HG02938 (cell line): ENCODE measurements around the gene EMC9.

ENCODE experiments used
- ATAC-seq: cut with Tn5 transposase; IDR thresholded peaks from one replicate; pipeline ENCODE4 v1.9.1; 2021; ENCODE audit warnings: mild to moderate bottlenecking, moderate library complexity; ENCODE audit not compliant: unreplicated experiment

EMC9 gene

DNA sequence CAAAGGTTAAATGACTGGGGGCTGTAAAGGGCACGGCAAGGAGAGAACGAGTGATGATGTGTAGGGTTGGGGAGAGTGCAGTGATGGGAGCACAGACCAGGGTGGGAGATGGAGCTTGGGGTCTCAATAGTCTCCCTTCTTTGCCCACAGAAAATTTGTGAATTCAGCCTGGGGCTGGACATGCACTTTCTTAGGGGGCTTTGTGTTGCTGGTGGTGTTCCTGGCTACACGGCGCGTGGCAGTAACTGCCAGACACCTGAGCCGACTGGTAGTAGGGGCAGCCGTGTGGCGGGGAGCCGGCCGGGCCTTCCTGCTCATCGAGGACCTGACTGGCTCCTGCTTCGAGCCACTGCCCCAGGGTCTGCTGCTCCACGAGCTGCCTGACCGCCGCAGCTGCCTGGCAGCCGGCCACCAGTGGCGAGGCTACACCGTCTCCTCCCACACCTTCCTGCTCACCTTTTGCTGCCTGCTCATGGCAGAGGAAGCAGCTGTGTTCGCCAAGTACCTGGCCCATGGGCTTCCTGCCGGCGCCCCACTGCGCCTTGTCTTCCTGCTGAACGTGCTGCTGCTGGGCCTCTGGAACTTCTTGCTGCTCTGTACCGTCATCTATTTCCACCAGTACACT is 9.2 kb downstream of the EMC9 start:
- ATAC-seq, result no peak

DNA sequence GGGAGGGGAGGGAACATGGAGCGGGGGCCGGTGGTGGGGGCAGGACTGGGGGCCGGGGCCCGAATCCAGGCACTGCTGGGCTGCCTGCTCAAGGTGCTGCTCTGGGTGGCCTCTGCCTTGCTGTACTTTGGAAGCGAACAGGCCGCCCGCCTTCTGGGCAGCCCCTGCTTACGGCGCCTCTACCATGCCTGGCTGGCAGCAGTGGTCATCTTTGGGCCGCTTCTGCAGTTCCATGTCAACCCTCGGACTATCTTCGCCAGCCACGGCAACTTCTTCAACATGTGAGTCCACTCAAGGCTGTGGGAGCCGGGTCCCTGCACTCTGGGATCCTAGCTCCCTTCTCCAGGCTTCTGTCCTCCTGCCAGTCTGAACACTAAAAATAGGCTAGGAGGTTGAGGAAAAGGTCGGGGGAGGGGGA is 9.8 kb downstream of the EMC9 start:
- ATAC-seq, result no peak

DNA sequence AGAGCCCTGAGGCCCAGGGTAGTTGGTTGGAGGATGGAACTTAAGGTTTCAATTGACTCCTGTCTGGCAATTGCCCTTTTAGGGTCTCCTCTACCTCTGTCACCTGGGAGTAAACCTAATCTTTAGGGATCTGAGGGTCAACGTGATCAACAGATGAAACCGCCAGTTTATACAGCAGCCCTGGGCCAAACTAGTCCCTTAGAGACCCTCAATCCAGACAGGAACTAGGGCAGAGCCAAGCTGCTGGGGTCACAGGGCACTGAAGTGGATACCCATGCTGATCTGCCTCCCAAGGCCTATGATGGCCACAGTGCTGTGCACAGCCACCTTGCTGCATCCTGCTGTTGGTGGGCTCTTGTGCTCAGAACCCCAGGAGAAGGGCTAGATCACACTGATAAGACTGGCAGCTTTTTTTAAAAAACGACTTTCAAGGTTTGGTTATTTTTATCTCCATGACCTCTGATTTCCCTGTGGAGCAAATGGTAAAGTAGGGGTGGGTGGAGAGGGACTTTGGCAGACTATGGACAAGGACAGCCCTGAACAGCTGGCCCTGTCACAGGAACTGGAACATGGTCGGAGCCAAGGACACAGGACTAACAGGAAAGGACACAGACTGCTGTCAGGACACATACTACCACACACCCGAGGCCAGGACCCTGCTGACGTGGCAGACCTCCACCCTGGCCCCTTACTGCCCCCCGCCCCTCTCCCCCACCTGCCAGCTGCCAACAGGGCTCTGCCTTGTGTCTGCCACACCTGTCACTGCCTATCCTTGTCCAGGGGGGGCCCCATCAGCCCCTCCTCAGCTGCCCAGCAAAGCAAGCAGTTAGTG is 10.5 kb downstream of the EMC9 start:
- no peak for ATAC-seq

DNA sequence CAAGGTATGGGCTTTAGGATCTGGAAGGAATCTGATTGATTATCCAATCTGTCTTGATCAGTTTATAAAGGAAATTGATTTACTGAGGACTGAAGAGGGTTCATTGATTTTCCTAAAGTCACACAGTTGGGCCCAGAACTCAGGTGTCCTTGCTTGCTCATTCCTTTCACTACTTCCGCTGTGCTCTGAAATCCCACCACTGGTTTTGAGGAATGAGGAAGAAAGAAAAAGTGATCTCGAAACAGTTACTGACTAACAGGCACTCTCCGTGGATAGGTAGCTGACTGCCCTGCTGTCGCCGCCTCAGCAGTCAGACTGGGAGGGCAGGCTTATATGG is 11.0 kb downstream of the EMC9 start, which contains the start of gene FITM1:
TSS of gene FITM1 (plus strand) at position 280 of the 337 bp plus-strand sequence. CDS start 905 bp downstream, outside the sequence.
- ATAC-seq, result no peak

DNA sequence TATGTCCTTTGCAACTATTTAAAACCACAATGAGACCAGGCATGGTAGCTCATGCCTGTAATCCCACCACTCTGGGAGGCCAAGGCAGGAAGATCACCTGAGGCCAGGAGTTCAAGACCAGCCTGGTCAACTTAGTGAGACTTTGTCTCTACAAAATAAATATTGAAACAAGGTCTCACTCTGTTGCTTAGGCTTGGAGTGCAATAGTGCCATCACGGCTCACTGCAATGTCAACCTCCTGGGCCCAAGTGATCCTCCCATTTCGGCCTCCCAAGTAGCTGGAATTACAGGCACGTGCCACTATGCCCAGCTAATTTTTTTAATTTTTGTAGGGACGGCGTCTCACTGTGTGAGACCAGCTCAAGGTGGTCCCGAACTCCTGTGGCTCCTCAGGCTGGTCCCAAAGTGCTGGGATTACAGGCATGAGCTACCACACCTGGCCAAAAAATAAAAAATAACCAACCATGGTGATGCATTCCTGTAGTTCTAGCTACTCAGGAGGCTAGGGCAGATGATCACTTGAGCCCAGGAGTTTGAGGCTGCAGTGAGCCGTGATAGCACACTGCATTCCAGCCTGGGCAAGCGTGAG is 11.9 kb downstream of the EMC9 start:
- no peak for ATAC-seq

DNA sequence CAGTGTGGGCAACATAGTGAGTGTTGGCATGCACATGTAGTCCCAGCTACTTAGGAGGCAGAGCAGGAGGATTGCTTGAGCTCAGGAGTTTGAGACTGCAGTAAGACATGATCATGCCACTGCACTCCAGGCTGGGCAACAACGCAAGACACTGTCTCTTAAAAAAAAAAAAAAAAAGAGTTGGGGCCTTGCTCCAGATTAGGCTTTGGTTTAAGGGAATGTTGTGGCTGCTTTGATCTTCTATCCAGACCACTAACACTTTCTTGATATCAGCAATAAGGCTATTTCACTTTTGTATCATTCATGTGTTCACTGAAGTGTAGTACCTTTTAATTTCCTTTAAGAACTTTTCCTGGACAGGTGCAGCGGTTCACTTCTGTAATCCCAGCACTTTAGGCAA is 13.7 kb downstream of the EMC9 start:
- no peak for ATAC-seq

DNA sequence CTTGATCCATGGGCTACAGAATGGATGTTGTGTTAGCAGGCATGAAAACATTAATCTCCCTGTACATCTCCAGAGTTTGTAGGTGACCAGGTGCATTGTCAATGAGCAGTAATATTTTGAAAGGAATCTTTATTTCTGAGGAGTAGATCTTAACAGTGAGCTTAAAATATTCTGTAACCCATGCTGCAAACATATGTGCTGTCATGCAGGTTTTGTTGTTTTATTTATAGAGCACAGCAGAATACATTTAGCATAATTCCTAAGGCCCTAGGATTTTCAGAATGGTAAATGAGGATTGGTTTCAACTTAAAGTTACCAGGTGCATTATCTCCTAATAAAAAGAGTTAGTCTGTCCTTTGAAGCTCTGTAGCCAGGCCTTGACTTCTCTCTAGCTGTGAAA is 14.5 kb downstream of the EMC9 start:
- no peak for ATAC-seq

DNA sequence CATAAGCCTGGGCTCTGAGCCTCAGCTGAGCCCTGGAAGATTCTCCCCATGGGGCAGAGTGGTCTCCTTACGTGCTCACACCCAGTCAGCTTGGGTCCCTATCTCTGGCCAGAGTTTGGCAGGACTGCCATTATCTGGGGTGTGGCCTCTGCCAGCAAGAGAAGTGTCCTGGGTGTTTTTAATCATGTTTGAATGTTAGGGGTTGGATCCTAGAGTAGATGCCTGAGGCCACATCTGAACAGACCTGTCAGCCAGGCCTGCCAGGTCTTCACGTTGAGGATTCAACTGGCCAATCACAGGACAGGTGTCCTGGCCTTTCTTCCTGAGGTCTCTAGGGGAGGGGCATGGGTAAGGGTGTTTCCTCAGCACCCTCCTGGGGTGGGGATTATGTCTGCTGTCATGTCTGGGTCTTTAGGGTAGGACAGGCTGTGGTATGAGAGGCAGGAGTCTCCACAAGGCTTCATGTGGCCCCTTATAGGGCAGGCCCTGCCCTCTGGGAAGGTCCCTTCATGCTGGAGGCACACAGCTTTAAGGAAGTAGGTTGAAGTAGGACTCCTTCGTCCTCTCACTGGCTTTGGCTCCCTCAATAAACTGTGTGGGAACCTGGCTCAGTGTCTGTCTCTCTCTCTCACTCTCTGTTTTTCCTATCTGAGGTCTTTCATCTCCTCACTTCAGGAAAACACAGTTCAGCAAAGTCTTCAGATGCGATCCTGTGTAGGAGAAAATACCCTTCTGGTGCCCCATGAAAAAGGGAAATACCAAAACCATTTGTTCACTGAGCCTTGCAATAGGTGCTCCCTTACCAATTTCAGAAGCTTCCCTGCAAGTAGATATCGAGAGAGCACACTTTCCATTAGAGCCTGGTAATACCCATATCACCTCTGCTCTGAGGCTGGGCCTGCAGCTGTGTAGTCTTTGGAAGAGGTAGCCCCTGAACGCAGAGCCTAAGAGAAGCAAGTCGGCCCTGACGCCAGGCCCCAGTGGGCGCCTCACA is 17.7 kb downstream of the EMC9 start:
- ATAC-seq, result no peak

DNA sequence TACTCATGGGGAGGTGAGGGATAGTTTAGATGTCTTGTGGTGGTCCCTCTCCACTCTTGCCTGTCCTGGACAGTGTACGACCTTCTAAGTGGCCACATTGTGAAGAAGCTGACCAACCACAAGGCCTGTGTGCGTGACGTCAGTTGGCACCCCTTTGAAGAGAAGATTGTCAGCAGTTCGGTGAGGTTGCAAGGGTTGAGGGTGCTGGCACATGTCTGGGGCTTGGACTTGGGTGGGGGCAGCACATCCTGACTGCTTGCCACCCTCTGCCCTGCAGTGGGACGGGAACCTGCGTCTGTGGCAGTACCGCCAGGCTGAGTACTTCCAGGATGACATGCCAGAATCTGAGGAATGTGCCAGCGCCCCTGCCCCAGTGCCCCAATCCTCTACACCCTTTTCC is 18.5 kb downstream of the EMC9 start:
- ATAC-seq, result no peak

DNA sequence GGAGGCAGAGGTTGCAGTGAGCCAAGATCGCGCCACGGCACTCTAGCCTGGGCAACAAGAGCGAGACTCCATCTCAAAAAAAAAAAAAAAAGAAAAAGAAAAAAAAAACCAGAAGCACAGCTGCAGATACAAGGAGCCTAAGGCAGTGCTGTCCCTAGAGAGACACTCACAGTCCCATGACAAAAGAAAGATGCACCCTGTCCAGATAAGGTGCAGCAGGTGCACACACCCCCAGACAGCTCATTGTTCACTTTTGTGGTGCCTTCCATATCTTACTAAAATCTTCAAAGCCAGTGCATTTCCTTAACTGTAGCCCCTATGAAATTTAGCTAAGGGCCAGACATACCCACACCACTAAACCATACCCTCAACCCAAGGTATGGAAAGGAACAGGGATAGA is 19.0 kb downstream of the EMC9 start:
- ATAC-seq, result no peak

DNA sequence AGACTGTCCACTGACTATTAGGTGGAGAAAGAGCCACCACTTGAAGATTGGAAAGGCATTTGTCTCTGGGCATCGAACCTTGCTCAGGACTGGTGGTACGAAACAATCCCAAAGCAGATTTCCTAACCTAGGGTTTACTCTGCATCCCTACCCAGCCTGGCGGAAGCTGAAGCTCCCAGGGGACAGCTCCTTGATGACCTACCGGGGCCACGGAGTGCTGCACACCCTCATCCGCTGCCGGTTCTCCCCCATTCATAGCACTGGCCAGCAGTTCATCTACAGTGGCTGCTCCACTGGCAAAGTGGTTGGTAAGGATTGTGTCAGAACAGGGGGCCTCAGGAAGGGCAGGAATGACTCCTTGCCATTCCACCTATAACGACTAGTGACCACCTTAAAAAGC is 20.2 kb downstream of the EMC9 start:
- ATAC-seq, result no peak

DNA sequence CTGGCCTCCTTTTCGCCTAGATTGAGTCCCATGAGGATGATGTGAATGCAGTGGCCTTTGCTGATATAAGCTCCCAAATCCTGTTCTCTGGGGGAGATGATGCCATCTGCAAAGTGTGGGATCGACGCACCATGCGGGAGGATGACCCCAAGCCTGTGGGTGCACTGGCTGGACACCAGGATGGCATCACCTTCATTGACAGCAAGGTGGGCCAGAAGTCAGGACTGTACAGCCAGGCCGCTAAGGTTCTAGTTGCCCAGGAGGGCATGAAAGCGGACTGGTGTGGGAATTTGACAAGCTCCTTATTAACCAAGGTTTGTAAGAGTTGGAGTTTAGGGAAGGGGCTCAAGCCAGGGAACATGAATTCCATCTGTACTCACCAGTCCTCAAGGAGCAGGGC is 21.7 kb downstream of the EMC9 start:
- no peak for ATAC-seq

DNA sequence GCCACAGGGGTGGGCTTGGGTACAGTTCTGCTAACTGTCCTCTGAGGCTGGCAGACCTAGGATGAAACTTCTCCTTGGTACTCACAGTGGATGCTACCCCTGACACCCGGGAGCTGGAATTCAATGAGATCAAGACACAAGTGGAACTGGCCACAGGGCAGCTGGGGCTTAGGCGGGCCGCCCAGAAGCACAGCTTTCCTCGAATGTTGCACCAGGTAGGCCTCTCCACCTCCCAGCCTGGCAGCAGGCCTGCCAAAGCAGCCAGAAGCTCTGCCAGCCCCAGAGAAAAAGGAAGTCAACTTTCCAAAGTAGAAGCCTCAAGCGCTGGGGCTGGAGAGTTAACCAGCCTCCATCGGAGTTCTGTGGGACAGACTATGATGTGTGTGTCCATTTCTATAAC is 24.2 kb downstream of the EMC9 start:
- no peak for ATAC-seq

DNA sequence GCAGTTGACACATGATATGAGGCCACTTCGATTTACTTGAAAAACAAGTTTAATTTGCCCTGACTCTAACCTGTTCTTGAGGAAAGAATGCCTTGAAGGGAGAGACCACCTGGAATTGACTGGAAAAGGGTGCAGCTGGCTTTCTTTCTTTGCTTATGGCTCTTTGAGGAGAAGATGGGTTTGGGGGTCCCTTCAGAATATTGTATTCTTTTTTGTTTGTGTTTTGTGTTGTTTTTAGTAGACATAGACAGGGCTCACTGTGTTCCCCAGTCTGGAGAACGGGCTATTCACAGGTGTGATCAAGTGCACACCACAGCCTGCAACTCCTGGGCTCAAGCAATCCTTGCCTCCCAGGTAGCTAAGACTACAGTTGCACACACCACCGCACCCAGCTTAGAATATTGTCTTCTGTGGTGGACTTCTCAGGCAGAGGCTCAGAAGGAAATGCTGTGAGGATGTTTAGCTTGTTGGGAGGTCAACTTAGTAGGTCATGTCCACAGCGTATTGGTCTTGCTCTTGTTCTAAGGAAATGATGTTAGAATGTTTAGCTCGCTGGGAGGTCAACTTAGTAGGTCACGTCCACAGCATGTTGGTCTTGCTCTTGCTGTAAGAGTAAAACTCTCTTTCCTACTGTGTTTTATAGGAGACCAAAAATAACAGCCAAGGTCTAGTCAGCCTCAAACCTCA is 25.1 kb downstream of the EMC9 start:
- no peak for ATAC-seq

DNA sequence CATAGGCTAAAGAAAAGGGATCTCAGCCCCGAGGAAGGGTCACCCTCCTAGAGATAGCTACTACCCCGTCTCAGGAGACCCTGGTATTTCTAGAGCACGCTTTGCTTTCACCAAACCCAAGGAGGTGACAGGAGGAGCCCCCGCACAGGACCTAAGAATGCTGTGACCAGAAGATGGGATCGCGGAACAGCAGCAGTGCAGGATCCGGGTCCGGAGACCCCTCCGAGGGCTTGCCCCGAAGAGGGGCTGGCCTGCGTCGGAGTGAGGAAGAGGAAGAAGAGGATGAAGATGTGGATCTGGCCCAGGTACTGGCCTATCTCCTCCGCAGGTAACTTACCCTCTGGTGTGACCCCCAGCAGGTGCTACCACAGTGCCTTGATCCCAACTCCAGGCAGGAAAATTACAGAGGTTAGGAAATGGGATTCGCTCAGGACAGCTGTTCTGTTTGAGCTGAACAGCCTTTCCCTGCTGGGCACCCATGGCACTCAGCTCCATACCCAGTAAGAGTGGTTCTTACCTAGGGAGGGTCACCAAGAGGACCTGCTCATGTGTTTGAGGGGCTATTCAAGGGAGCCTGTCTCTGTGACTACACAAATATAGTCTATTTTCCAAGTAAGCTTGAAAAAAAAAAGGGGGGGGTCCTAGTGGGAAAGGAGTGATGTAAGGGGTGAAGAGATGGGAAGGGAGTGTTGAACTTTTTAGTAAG is 25.8 kb downstream of the EMC9 start:
- ATAC-seq, result no peak

DNA sequence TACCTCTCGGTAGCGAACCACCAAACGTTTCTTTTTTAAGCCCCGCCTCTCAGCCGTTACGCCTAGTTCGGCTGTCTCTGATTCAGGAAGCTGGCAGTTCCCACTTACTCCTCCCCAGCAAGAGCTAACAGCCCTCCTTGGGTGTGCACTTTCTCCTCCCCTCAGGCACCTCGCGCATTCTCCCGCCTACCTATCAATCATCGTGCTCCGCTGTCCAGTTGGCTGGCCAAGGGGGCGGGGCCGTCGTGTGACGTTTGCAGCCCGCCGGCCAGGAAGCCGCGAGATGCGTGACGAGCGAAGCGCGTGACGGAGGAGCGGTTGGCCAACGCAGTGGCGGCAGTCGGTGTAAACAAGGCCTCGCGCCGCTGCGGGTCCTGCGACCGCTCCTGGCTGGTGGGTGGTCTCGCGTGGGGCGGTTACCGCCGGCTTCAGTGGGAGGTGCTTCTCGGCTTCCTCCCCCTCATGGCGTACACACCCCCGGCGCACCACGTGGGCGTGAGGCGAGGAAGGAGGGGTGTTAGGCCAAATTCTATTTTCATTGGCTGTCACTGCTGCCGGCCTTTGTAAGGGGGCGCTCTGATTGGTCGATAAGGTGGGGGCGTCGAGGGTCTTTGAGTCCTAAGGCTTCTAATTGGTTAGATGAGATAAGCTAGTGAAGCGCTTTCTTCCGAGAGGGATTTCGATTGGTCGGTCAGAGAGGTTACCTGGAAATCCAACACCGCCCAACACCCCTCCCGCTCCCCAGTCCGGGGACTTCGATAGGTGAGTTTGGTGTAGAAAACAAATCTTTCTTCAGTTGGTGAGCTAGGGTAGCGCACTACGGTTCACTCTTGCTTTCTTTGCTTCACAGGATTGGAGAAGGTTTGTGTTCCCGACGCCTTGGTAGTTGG is 26.6 kb downstream of the EMC9 start, which contains the start of the genes DCAF11 and NRL:
TSS of gene DCAF11 (plus strand) at position 246 of the 890 bp plus-strand sequence. CDS start 818 bp downstream, outside the sequence.
TSS of gene NRL (minus strand) at position 418 of the 890 bp plus-strand sequence. CDS start 32,101 bp downstream, outside the sequence.
- peak; percentile 82 for ATAC-seq

DNA sequence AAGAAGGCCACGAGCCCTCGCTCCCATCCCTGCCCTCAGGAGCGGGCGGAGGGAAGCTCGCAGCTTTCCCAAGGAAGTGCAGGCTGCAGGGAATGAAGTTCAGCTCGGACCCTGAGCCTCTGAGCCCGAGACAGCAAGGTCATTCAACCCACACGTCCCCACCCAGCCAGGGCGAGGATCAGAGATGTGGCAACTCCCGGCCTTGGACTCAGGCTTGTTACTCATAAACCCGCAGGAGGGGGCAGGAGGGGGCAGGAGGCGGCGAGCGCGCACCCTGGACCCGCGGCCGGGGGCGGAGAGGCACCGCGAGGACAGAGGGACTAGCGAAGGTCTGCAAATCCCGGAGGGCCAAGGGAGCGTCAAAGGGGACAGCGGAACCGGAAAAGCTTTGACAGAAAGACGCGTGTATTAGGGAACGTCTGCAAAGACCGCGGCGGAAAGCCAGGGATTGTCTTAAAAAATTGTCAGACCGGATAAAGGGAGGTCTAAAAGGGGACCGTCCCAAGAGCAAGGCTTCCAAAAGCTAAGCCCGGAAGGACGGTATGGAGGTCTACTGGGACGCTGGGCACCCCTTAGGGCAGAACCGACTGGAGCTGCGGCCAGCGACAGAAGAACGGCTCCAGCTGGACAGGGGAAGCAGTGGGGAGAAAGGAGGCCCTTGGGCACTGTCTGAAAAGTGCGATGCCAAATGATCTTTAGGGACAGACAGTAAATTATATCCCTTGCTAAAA is 27.4 kb downstream of the EMC9 start:
- ATAC-seq, result peak; percentile 15

DNA sequence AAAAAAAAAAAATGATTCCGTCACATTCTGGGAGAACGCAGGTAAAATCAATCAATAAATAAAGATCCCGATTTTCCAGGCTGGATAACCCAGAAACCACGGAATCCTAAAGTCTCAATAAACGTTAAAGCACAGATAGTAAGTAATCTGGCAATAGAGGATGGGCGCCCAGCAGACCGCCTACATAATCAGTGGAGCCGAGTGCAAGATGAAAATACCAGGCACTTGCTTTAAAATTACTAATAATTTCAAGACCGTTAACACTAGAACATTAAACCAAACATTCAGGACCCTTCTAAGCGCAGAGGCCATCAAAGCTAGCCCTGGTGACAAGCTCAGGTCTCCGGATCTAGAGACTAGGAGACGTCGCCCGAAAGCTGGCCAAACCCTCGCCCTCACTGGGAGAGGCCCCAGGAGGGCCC is 28.0 kb downstream of the EMC9 start:
- ATAC-seq, result no peak
